Measurements from ENCODE around the gene ABHD6. TPM values are rescaled to one million over a fixed set of nuclear protein-coding genes. Genes with fewer than 3 reads are reported as not detected.

ABHD6 gene
- total RNA-seq, 4 donors from 2014 or later, result 5.8 to 14.0 (median 9.6) TPM

- Histone ChIP-seq H3K4me3 (no peak overlapping the region), H3K27me3 (no peaks in the 10 kb centered on the region), H3K36me3 (no peaks in the 10 kb centered on the region), H3K27ac (no peak overlapping the region), H3K9me3 (no peaks in the 10 kb centered on the region), H3K4me1 (peaks cover 0 to 5% of the 10 kb centered on the region in 2 donors)
- in situ Hi-C loops (cut with MboI; ENCODE audit: low sequenced_read_pairs in 4 of 4) (no loop called here), intact Hi-C loops (cut with DNase I; ENCODE audit: low total_unique reads) (no loop called here)
- no peak for ATAC-seq
- no peak for TF ChIP-seq POLR2A (IDR thresholded peaks at IDR 0.05)
- TF ChIP-seq, protein P1, sequence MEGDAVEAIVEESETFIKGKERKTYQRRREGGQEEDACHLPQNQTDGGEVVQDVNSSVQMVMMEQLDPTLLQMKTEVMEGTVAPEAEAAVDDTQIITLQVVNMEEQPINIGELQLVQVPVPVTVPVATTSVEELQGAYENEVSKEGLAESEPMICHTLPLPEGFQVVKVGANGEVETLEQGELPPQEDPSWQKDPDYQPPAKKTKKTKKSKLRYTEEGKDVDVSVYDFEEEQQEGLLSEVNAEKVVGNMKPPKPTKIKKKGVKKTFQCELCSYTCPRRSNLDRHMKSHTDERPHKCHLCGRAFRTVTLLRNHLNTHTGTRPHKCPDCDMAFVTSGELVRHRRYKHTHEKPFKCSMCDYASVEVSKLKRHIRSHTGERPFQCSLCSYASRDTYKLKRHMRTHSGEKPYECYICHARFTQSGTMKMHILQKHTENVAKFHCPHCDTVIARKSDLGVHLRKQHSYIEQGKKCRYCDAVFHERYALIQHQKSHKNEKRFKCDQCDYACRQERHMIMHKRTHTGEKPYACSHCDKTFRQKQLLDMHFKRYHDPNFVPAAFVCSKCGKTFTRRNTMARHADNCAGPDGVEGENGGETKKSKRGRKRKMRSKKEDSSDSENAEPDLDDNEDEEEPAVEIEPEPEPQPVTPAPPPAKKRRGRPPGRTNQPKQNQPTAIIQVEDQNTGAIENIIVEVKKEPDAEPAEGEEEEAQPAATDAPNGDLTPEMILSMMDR (IDR thresholded peaks at IDR 0.05 in 4 of 5, conservative IDR thresholded peaks at IDR 0.05 in 1 of 5), result no peak
- no peak for DNase-seq
Measured at GRCh38 chr3:58243976-58244585, 6.5 kb downstream of the ABHD6 start.

- TF ChIP-seq, protein P1 (IDR thresholded peaks at IDR 0.05 in 4 of 5, conservative IDR thresholded peaks at IDR 0.05 in 1 of 5), result no peak
- no peak for TF ChIP-seq POLR2A (IDR thresholded peaks at IDR 0.05)
- no peaks in the 10 kb centered on the region for H3K27me3 ChIP-seq
- no peak overlapping the region for H3K4me3 ChIP-seq
- H3K4me1 ChIP-seq, result peaks cover 0 to 3% of the 10 kb centered on the region in 2 donors
- no peaks in the 10 kb centered on the region for H3K9me3 ChIP-seq
- in situ Hi-C loops (cut with MboI; ENCODE audit: low sequenced_read_pairs in 4 of 4) (no loop called here), intact Hi-C loops (cut with DNase I; ENCODE audit: low total_unique reads) (no loop called here)
- peak overlapping the region in 1 of 4 donors; percentile 23 for H3K27ac ChIP-seq
- no peaks in the 10 kb centered on the region for H3K36me3 ChIP-seq
- DNase-seq (no peak), ATAC-seq (peak in 1 of 2 donors; percentile 33)
Measured at GRCh38 chr3:58246148-58247047, 8.8 kb downstream of the ABHD6 start.

DNA sequence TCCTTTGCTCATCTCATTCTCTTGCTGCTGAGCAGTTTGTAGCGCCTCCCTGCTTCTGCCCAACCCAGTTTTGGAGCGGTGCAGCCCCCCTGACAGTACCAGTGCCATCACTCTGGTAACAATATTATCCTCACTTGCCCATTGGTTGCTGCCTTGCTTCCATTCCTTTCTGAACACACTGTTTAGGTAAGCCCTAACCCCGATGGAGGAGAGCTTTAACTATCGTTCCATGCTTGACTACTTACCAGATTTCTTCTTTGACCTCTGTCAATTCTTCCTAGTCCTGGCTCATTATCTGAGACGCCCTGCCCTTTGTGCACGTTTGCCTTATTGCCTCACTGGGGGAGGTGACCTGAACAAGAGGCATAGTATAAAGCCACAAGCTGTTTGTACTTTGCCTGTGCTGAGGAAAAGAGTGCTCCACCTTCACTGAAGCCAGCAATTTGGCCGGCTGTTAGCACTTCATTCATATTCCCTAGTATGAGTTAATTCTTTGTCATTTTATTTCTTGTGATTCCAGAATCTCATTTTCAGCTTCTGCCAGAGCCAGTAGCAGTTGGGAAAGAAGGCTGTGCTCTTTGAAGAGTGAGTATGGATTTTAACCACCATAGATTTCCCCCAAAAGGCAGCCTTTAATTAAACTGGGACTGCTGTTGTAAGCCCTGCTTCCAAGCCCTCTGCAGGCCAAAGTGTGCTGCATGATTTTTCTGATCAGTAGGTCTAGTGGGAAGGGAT lies 11.9 kb downstream of the ABHD6 start:
- H3K4me1 ChIP-seq, result peaks cover 0 to 15% of the 10 kb centered on the region in 2 donors
- in situ Hi-C loops (cut with MboI; ENCODE audit: low sequenced_read_pairs in 4 of 4), result no loop called here
- intact Hi-C loops (cut with DNase I; ENCODE audit: low total_unique reads), result no loop called here
- H3K27me3 ChIP-seq, result no peaks in the 10 kb centered on the region
- ATAC-seq, result no peak
- H3K4me3 ChIP-seq, result no peak overlapping the region
- DNase-seq, result no peak
- no peaks in the 10 kb centered on the region for H3K9me3 ChIP-seq
- no peak overlapping the region for H3K27ac ChIP-seq
- TF ChIP-seq, protein P1 (IDR thresholded peaks at IDR 0.05 in 4 of 5, conservative IDR thresholded peaks at IDR 0.05 in 1 of 5), result no peak
- no peak for TF ChIP-seq POLR2A (IDR thresholded peaks at IDR 0.05)
- no peaks in the 10 kb centered on the region for H3K36me3 ChIP-seq

- in situ Hi-C loops (cut with MboI; ENCODE audit: low sequenced_read_pairs in 4 of 4), result no loop called here
- H3K9me3 ChIP-seq, result no peaks in the 10 kb centered on the region
- no peak overlapping the region for H3K4me3 ChIP-seq
- ATAC-seq (no peak), DNase-seq (no peak)
- H3K27me3 ChIP-seq, result no peaks in the 10 kb centered on the region
- TF ChIP-seq POLR2A (IDR thresholded peaks at IDR 0.05), result no peak
- TF ChIP-seq, protein P1 (IDR thresholded peaks at IDR 0.05 in 4 of 5, conservative IDR thresholded peaks at IDR 0.05 in 1 of 5), result no peak
- intact Hi-C loops (cut with DNase I; ENCODE audit: low total_unique reads), result no loop called here
- H3K4me1 ChIP-seq, result peaks cover 0 to 15% of the 10 kb centered on the region in 2 donors
- no peak overlapping the region for H3K27ac ChIP-seq
- H3K36me3 ChIP-seq, result no peaks in the 10 kb centered on the region
Measured at GRCh38 chr3:58250093-58250707, 12.6 kb downstream of the ABHD6 start.

Measured in gastrocnemius medialis (tissue), 4 donors.